SH-SY5Y (cell line): Measurements from ENCODE around the gene CCDC9B.

Source experiments
- GATA2 ChIP-seq: IDR thresholded peaks from 2 replicates; pipeline ENCODE4 v1.6.1; 2011; ENCODE audit warnings: mild to moderate bottlenecking, low read depth, low read length
- GATA3 ChIP-seq: IDR thresholded peaks from 2 replicates; pipeline ENCODE4 v1.6.1; 2011; ENCODE audit warnings: low read depth, mild to moderate bottlenecking, low read length, moderate library complexity

DNA sequence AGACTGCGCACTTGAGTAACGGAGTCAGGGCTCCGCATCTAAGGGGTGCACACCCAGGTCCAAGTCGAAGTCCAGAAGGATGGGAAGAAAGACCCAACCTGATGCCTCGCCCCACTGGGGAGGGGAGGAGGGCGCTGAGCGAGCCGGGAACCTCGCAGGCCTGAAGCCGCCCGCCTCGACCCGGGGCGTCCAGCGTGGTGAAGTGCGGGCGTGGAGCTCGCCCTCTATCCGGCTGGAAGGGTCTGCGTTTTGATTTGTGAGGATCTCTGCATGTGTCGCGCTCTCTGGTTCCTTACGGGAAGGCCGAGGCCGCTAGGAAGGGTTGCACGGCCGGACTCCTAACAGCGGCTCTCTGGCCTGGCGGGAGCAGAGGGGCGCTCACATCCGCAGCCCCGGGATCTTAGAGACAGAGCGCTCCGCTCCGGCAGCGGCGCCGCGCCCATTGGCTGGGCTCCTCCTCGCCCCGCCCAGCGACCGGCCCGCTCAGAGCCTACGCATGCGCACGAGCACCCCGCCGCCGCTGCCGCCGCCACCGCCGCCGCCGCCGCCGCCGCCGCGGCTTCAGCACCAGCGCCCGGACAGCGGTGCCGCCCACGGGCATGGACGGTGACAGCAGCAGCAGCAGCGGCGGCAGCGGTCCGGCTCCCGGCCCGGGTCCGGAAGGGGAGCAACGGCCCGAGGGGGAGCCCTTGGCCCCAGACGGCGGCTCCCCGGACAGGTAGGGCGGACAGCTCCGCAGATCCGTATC, 17.2 kb upstream of the CCDC9B start, which contains the start of gene DISP2:
- TF ChIP-seq GATA3 = no peak
- no peak for TF ChIP-seq GATA2
